Measurements from ENCODE around the gene CCM2.
A peak's percentile ranks its signal among the peaks of the same experiment; 100 is the strongest.

CCM2 gene

DNA sequence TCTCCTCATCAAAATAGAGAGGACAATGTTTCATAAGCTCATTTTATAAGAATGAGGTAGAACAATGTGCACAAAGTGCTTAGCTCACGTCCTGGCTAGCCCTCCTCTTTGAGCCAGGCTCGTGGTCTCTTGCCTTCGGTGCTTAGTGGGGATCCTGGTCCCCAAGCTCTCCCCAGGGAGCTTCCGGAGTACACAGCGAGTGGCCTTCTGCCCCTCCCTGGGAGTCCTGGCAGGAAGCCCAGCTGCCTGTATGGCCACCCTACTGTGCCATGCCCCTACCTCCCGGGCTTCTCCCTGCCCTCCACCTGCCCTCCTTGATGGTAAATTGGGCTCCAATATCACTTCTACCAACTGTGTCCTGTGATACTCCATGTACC is 22.1 kb upstream of the CCM2 start:
- Histone ChIP-seq H3K36me3 (ENCODE audit: control insufficient read depth, insufficient read depth, low read length) (no peaks in the 10 kb centered on the region), H3K27ac (no peak overlapping the region), H3K9me3 (ENCODE audit: control insufficient read depth, low read length) (no peaks in the 10 kb centered on the region), H3K79me2 (no peaks in the 10 kb centered on the region), H3K4me1 (no peaks in the 10 kb centered on the region), H2AFZ (no peak overlapping the region), H3K4me2 (ENCODE audit: low read length) (no peak overlapping the region), H3K4me3 (ENCODE audit: low read depth, low read length) (no peak overlapping the region), H3K27me3 (ENCODE audit: control insufficient read depth, insufficient read depth, low read length) (no peaks in the 10 kb centered on the region), H3K9ac (no peak overlapping the region)
- TF ChIP-seq, protein P1, sequence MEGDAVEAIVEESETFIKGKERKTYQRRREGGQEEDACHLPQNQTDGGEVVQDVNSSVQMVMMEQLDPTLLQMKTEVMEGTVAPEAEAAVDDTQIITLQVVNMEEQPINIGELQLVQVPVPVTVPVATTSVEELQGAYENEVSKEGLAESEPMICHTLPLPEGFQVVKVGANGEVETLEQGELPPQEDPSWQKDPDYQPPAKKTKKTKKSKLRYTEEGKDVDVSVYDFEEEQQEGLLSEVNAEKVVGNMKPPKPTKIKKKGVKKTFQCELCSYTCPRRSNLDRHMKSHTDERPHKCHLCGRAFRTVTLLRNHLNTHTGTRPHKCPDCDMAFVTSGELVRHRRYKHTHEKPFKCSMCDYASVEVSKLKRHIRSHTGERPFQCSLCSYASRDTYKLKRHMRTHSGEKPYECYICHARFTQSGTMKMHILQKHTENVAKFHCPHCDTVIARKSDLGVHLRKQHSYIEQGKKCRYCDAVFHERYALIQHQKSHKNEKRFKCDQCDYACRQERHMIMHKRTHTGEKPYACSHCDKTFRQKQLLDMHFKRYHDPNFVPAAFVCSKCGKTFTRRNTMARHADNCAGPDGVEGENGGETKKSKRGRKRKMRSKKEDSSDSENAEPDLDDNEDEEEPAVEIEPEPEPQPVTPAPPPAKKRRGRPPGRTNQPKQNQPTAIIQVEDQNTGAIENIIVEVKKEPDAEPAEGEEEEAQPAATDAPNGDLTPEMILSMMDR (IDR thresholded peaks at IDR 0.05): no peak

DNA sequence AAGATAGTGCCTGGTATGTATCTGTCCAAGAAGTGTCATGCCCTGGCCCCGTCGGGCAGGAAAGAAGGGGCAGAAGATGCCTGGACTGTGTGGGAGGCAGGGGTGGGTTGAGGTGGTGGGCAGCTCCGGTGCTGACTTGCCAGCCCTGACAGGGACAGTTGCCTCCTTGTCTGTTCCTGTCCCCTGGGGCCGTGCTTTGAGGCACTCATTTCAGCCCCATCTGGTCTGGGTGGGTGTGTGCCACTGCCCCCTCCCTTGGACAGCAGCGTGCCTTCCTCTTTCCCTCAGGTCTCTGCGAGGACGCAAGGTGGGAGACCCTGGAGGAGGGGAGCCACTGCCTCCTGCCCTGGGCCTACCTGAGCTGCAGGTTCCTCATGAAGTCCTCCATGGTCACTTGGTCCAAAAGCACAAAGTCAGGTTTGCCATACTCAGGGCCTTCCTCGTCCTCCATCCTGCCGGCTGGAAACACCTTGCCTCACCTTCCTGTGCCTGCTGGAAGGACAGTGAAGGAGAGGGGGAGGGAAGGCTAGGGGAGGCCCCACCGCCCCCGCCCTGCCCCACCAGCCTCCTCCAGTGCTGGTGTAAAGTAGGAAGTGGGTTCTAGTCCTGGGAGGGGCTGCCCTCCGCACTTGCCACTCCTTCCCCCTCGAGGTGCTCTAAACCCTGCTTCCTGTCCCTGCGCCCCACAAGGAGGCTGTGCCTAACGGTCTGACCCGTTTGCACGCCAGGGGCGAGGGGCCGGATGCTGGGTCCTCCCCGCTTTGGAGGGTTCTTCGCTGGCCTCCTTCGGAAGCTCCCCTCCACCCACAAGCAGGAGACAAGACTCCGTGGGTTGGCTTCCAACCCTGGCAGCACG is 21.3 kb upstream of the CCM2 start, which contains the start of gene MYO1G:
TSS of gene MYO1G (minus strand) at position 505 of the 856 bp plus-strand sequence. CDS start at position 451, 54 bp downstream.
- no peaks in the 10 kb centered on the region for H3K9me3 ChIP-seq (ENCODE audit: control insufficient read depth, low read length)
- no peak within 1 kb of the TSS for H3K9ac ChIP-seq
- peak within 1 kb of the TSS; percentile 22 for H3K4me3 ChIP-seq (ENCODE audit: low read depth, low read length)
- H3K36me3 ChIP-seq (ENCODE audit: control insufficient read depth, insufficient read depth, low read length): peaks cover 3% of the 10 kb centered on the region
- H3K4me1 ChIP-seq: no peaks in the 10 kb centered on the region
- H3K27ac ChIP-seq: no peak within 1 kb of the TSS
- H3K79me2 ChIP-seq: no peaks in the 10 kb centered on the region
- H3K4me2 ChIP-seq (ENCODE audit: low read length): no peak within 1 kb of the TSS
- H3K27me3 ChIP-seq (ENCODE audit: control insufficient read depth, insufficient read depth, low read length): no peaks in the 10 kb centered on the region
- no peak within 1 kb of the TSS for H2AFZ ChIP-seq
- TF ChIP-seq, protein P1 (IDR thresholded peaks at IDR 0.05): no peak

DNA sequence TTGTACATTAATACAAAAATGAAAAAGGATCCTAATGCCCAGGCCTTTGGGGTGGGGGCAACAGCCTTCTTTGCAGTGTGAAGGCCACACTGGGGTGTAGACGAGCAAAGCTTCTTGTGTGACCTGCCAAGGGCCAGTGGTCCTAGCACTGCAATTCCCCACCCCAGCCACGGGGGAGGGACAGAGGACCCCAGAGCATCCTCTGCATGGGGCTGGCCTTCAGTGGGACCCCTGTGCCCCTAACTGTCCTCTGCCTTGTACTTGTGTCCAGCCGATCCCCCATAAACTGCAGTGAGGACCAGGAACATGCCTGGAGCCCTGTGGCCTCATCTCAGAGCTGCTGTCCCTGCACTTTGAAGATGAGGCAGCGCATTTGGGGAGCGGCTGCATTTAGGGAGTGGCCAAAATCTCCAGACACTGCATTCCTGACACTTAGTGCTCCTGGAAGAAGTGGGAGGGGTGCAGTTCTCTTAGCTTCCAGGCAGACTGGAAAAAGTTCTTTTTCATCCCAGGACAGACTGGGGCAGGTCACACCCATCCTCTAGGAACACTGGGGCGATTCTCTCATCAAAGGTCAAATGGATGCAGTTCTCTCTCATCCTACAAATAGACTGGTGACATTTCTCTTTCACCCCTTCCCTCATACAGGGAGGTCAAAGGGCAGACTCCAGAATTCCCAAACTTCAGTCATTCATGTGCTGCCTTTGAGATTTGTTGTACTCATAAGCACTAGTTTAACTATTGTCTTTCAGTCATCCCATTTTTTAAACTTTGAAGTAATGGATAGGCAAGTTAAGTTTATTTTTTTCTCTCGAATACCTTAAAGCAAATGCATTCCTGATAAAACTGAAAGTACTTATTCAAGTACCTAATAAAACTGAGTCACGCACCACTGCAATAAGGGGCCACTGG is 20.3 kb upstream of the CCM2 start:
- Histone ChIP-seq H3K36me3 (ENCODE audit: control insufficient read depth, insufficient read depth, low read length) (peaks cover 3% of the 10 kb centered on the region), H3K4me2 (ENCODE audit: low read length) (no peak overlapping the region), H3K9me3 (ENCODE audit: control insufficient read depth, low read length) (no peaks in the 10 kb centered on the region), H3K4me3 (ENCODE audit: low read depth, low read length) (no peak overlapping the region), H3K27ac (no peak overlapping the region), H3K4me1 (no peaks in the 10 kb centered on the region), H3K79me2 (no peaks in the 10 kb centered on the region), H2AFZ (no peak overlapping the region), H3K27me3 (ENCODE audit: control insufficient read depth, insufficient read depth, low read length) (no peaks in the 10 kb centered on the region), H3K9ac (no peak overlapping the region)
- TF ChIP-seq, protein P1 (IDR thresholded peaks at IDR 0.05): no peak

DNA sequence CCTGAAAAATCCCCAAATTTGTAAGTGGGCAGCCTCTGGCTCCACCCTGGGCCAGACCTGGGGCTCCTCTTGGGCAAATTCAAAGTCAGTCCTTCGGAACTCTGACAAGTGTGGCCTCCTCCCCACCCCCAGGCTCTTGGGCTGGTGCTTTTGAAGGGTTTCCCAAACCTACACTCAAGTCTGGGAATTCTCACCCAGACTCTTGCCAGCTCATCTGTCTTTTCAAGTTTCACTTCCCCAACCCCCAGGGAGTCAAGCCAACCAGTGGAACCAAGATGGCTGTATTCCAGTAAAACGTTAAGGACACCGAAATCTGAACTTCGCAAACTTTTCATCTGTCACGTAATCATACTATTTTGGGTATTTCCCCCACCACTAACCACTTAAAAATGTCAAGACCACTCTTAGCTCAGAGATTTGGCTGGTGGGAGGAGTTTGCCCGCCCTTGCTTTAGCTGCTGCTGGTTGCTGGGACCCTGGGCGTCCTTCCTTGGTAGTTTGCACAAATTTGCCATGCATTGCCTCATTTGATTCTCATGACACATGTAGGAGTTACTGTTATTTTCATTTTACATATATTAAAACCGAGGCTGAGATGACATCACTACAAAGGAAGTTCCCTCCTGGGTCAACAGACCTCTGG is 19.5 kb upstream of the CCM2 start:
- H3K4me1 ChIP-seq: peaks cover 3% of the 10 kb centered on the region
- TF ChIP-seq, protein P1 (IDR thresholded peaks at IDR 0.05): no peak

More for the DNA sequence above, 19.5 kb upstream of the CCM2 start:
- peaks cover 3% of the 10 kb centered on the region for H3K36me3 ChIP-seq (ENCODE audit: control insufficient read depth, insufficient read depth, low read length)
- H3K27ac ChIP-seq: no peak overlapping the region
- no peak overlapping the region for H3K9ac ChIP-seq
- H3K27me3 ChIP-seq (ENCODE audit: control insufficient read depth, insufficient read depth, low read length): no peaks in the 10 kb centered on the region
- no peaks in the 10 kb centered on the region for H3K9me3 ChIP-seq (ENCODE audit: control insufficient read depth, low read length)
- H3K4me3 ChIP-seq (ENCODE audit: low read depth, low read length): no peak overlapping the region
- H3K4me2 ChIP-seq (ENCODE audit: low read length): no peak overlapping the region
- H2AFZ ChIP-seq: no peak overlapping the region
- no peaks in the 10 kb centered on the region for H3K79me2 ChIP-seq

Measured in parathyroid adenoma (tissue), 2 donors.